ENCODE results near the gene TKT. TPM values are rescaled to one million over a fixed set of nuclear protein-coding genes. Genes with fewer than 3 reads are reported as not detected.
A peak's percentile ranks its signal among the peaks of the same experiment; 100 is the strongest.

Gene TKT
- total and polyA plus RNA-seq, 2 of the 13 experiments (the other 11 are each of a cell fraction or from before 2014, with no cell fraction given), result 150 to 238 TPM

GRCh38 chr3:53255775-53256703, at the start of gene TKT (continued):
- no peak for TF ChIP-seq PREB (CRISPR knock-in tag; IDR thresholded peaks at IDR 0.05)
- TF ChIP-seq MYC (CRISPR knock-in tag; IDR thresholded peaks at IDR 0.05; ENCODE audit: borderline replicate concordance), result peak; percentile 49; the same call in 1 of the 2 replicates
- TF ChIP-seq MXD4 (CRISPR knock-in tag; IDR thresholded peaks at IDR 0.05), result peak; percentile 79; the same call in 1 of the 2 replicates
- no peak for TF ChIP-seq EEA1 (CRISPR knock-in tag; IDR thresholded peaks at IDR 0.05; ENCODE audit: borderline replicate concordance)
- 0 out of 2 replicates have a peak, but pooled peaks have one; percentile 11 for TF ChIP-seq RXRB (CRISPR knock-in tag; IDR thresholded peaks at IDR 0.05; ENCODE audit: borderline replicate concordance)
- TF ChIP-seq MATR3 (CRISPR knock-in tag; IDR thresholded peaks at IDR 0.05), result no peak
- 0 out of 2 replicates have a peak, but pooled peaks have one; percentile 19 for TF ChIP-seq AHR (CRISPR knock-in tag; IDR thresholded peaks at IDR 0.05)
- TF ChIP-seq FOXC1 (CRISPR knock-in tag; IDR thresholded peaks at IDR 0.05; ENCODE audit: borderline replicate concordance), result no peak
- TF ChIP-seq ZNF512B (CRISPR knock-in tag; IDR thresholded peaks at IDR 0.05; ENCODE audit: borderline replicate concordance), result no peak
- no peak for TF ChIP-seq ZNF232 (CRISPR knock-in tag; IDR thresholded peaks at IDR 0.05; ENCODE audit: borderline replicate concordance)
- TF ChIP-seq DPF2 (CRISPR knock-in tag; IDR thresholded peaks at IDR 0.05; ENCODE audit: borderline replicate concordance, low read depth), result no peak
- no peak for TF ChIP-seq ZNF468 (CRISPR knock-in tag; IDR thresholded peaks at IDR 0.05)
- peak; percentile 99 for TF ChIP-seq KDM1A (CRISPR knock-in tag; IDR thresholded peaks at IDR 0.05)
- TF ChIP-seq KAT2B (IDR thresholded peaks at IDR 0.05; ENCODE audit: borderline replicate concordance, low read depth, low read length), result no peak
- no peak for TF ChIP-seq ZNF562 (CRISPR knock-in tag; IDR thresholded peaks at IDR 0.05; ENCODE audit: borderline replicate concordance)
- no peak for TF ChIP-seq HOMEZ (CRISPR knock-in tag; IDR thresholded peaks at IDR 0.05; ENCODE audit: low read depth)
- TF ChIP-seq ZNF816 (CRISPR knock-in tag; IDR thresholded peaks at IDR 0.05; ENCODE audit: borderline replicate concordance), result no peak
- TF ChIP-seq FOXK1 (CRISPR knock-in tag; IDR thresholded peaks at IDR 0.05; ENCODE audit: borderline replicate concordance, low read depth), result peak; percentile 25; the same call in 1 of the 2 replicates
- no peak for TF ChIP-seq TFAP4 (IDR thresholded peaks at IDR 0.05; ENCODE audit: borderline replicate concordance, low read depth)
- TF ChIP-seq POGZ (CRISPR knock-in tag; IDR thresholded peaks at IDR 0.05), result no peak
- TF ChIP-seq DDIT3 (CRISPR knock-in tag; IDR thresholded peaks at IDR 0.05), result no peak
- TF ChIP-seq PITX1 (CRISPR knock-in tag; IDR thresholded peaks at IDR 0.05), result no peak
- no peak for TF ChIP-seq KDM3A (CRISPR knock-in tag; IDR thresholded peaks at IDR 0.05; ENCODE audit: low read depth)
